SU-DHL-6 (cell line): ENCODE data around the gene MT1H.

Experiments
- H2AFZ ChIP-seq: fragments of 200-600 bp; sonication (generic); 2 replicates; pipeline ENCODE4 v1.6.1; 2014; ENCODE audit warnings: low read depth, mild to moderate bottlenecking, moderate library complexity, mixed read lengths, antibody characterized with exemption, low read length; ENCODE audit not compliant: severe bottlenecking
- H3F3A ChIP-seq: fragments of 200-600 bp; shearing (Covaris generic); 2 replicates; pipeline ENCODE4 v1.6.0; 2016; ENCODE audit warnings: antibody characterized with exemption, mild to moderate bottlenecking; ENCODE audit not compliant: insufficient read depth
- H3K27ac ChIP-seq: fragments of 200-600 bp; sonication (generic); 2 replicates; pipeline ENCODE4 v1.5.1; 2016; ENCODE audit warnings: low read depth, mild to moderate bottlenecking, low read length, moderate library complexity, mixed read lengths
- H3K27me3 ChIP-seq: fragments of 200-600 bp; sonication (generic), shearing (Covaris generic); 2 replicates; pipeline ENCODE4 v1.6.0; 2014; ENCODE audit warnings: mild to moderate bottlenecking, low read length
- H3K36me3 ChIP-seq: fragments of 200-600 bp; sonication (generic); 2 replicates; pipeline ENCODE4 v1.6.1; 2014; ENCODE audit warnings: mild to moderate bottlenecking, low read length, mixed read lengths
- H3K4me2 ChIP-seq: fragments of 300-600, 200-600 bp; shearing (Covaris generic), sonication (generic); 2 replicates; pipeline ENCODE4 v1.6.0; 2014; ENCODE audit warnings: low read length, low read depth, mild to moderate bottlenecking; ENCODE audit not compliant: poor library complexity, severe bottlenecking
- H3K4me3 ChIP-seq: fragments of 200-600 bp; sonication (generic); 2 replicates; pipeline ENCODE4 v1.5.1; 2014; ENCODE audit warnings: antibody characterized with exemption, low read length, mild to moderate bottlenecking, mixed read lengths; ENCODE audit not compliant: insufficient read depth, poor library complexity, severe bottlenecking
- H3K79me2 ChIP-seq: fragments of 200-600 bp; sonication (generic); 2 replicates; pipeline ENCODE4 v1.6.1; 2014; ENCODE audit warnings: mild to moderate bottlenecking, low read length, moderate library complexity; ENCODE audit not compliant: insufficient read depth
- H3K9ac ChIP-seq: fragments of 200-600 bp; sonication (generic); 2 replicates; pipeline ENCODE4 v1.7.0; 2014; ENCODE audit warnings: mild to moderate bottlenecking, low read length
- H3K9me2 ChIP-seq: fragments of 200-600 bp; sonication (generic); replicated peaks from 2 replicates; pipeline ENCODE4 v1.6.1; 2014; ENCODE audit warnings: low read length; ENCODE audit not compliant: insufficient read depth
- H3K9me3 ChIP-seq: fragments of 200-600 bp; sonication (generic); 2 replicates; pipeline ENCODE4 v1.6.1; 2014; ENCODE audit warnings: low read length, mixed read lengths; ENCODE audit not compliant: insufficient read depth
- H4K20me1 ChIP-seq: fragments of 200-600 bp; sonication (generic); 2 replicates; pipeline ENCODE4 v1.6.1; 2014; ENCODE audit warnings: low read depth, mild to moderate bottlenecking, antibody characterized with exemption, low read length, moderate library complexity, mixed read lengths
- CTCF ChIP-seq: fragments of 200-600 bp; sonication (generic); IDR thresholded peaks from one replicate; pipeline ENCODE4 v1.5.1; 2017; ENCODE audit warnings: antibody characterized with exemption, mild to moderate bottlenecking, low read length, moderate library complexity; ENCODE audit not compliant: insufficient read depth, poor library complexity, severe bottlenecking
- EZH2phosphoT487 ChIP-seq: fragments of 200-600 bp; sonication (generic), shearing (Covaris generic); conservative IDR thresholded peaks from 2 replicates; pipeline ENCODE4 v1.6.1; 2018; ENCODE audit warnings: mild to moderate bottlenecking, antibody characterized with exemption, low read length, moderate library complexity, mixed read lengths

MT1H gene

GRCh38 chr16:56645311-56645710 is 24.3 kb upstream of the MT1H start:
- Histone ChIP-seq H3K27me3 (no peaks in the 10 kb centered on the region), H2AFZ (no peak overlapping the region), H3K9ac (no peak overlapping the region)

GRCh38 chr16:56645838-56646237 is 23.8 kb upstream of the MT1H start:
- Histone ChIP-seq H3K79me2 (no peaks in the 10 kb centered on the region), H3K36me3 (no peaks in the 10 kb centered on the region)
- TF ChIP-seq EZH2phosphoT487, result no peak

More at GRCh38 chr16:56645311-56645710, 24.3 kb upstream of the MT1H start:
- no peaks in the 10 kb centered on the region for H3K9me2 ChIP-seq
- no peaks in the 10 kb centered on the region for H4K20me1 ChIP-seq
- no peak overlapping the region for H3K4me2 ChIP-seq
- H3K36me3 ChIP-seq, result no peaks in the 10 kb centered on the region
- H3F3A ChIP-seq, result no peaks in the 10 kb centered on the region
- TF ChIP-seq CTCF (no peak), EZH2phosphoT487 (no peak)
- H3K79me2 ChIP-seq, result no peaks in the 10 kb centered on the region
- H3K27ac ChIP-seq, result no peak overlapping the region
- H3K4me3 ChIP-seq, result no peak overlapping the region
- H3K9me3 ChIP-seq, result no peaks in the 10 kb centered on the region

DNA sequence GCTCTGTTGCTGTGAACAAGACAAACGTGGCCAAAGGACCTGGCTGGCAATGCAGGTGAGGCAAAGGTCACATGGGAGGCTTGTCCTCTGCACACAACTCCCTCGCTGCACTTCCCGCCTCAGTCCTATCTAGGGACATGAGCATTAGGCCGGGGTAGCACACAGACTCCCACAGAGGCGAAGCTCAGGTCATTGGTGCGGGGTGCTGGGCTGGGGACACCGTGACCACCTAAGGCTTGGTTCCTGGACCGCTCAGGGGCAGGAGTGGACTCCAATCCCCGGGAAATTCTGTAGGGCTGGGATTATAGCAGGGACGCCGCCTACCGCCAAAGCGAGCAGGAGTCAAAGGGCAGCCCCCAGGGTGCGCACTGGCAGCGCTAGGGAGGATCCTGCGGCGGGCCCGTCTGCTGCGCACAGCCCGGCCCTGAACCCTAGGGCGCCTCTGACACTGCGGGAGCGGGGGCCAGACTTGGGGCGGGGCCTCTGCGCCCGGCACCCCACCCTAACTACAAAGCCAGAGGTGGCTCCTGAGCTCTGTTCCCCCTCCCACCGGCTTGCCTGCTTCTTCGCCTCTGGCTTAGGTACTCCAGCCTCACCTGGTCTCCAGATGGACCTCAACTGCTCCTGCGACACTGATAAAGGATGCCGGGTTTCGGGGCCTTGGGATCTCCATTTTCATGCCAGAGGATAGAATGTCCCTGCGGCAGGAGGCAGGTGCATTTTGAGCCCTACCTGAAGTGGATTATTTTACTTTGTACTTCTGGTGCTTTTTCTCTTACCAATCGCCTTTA is 21.8 kb upstream of the MT1H start:
- H4K20me1 ChIP-seq, result no peaks in the 10 kb centered on the region
- no peak overlapping the region for H2AFZ ChIP-seq
- H3K36me3 ChIP-seq, result no peaks in the 10 kb centered on the region
- no peaks in the 10 kb centered on the region for H3K27me3 ChIP-seq
- H3K79me2 ChIP-seq, result no peaks in the 10 kb centered on the region
- no peak for TF ChIP-seq EZH2phosphoT487
- no peak for TF ChIP-seq CTCF
- H3K9me2 ChIP-seq, result no peaks in the 10 kb centered on the region
- no peak overlapping the region for H3K4me3 ChIP-seq
- no peaks in the 10 kb centered on the region for H3K9me3 ChIP-seq
- no peak overlapping the region for H3K9ac ChIP-seq
- H3K27ac ChIP-seq, result no peak overlapping the region
- no peak overlapping the region for H3K4me2 ChIP-seq
- H3F3A ChIP-seq, result no peaks in the 10 kb centered on the region

More at GRCh38 chr16:56645838-56646237, 23.8 kb upstream of the MT1H start:
- no peak overlapping the region for H2AFZ ChIP-seq
- H3K9me3 ChIP-seq, result no peaks in the 10 kb centered on the region
- no peaks in the 10 kb centered on the region for H3K9me2 ChIP-seq
- H3F3A ChIP-seq, result no peaks in the 10 kb centered on the region
- H3K27ac ChIP-seq, result no peak overlapping the region
- no peaks in the 10 kb centered on the region for H4K20me1 ChIP-seq
- H3K27me3 ChIP-seq, result no peaks in the 10 kb centered on the region
- H3K9ac ChIP-seq, result no peak overlapping the region
- H3K4me3 ChIP-seq, result no peak overlapping the region
- no peak overlapping the region for H3K4me2 ChIP-seq

DNA sequence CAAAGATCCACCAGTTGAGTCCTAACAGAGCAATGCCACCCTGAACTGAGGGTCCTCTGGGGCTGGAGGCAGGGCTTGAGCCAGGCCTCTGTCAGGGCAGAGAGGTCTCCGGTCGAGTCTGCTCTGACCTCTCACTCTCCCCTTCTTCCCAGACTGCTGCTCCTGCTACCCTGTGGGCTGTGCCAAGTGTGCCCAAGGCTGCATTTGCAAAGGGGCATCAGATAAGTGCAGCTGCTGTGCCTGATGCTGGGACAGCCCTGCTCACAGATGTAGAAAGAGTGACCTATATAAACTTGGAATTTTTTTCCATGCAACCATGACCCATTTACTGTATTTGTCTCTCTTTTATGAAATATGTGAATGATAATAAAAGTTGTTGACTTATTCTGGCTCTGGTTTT is 20.3 kb upstream of the MT1H start:
- H3K27ac ChIP-seq, result no peak overlapping the region
- H3K27me3 ChIP-seq, result no peaks in the 10 kb centered on the region

More for the DNA sequence above, 20.3 kb upstream of the MT1H start:
- Histone ChIP-seq H2AFZ (no peak overlapping the region), H3K79me2 (no peaks in the 10 kb centered on the region), H3F3A (no peaks in the 10 kb centered on the region), H4K20me1 (no peaks in the 10 kb centered on the region), H3K9ac (no peak overlapping the region), H3K9me3 (no peaks in the 10 kb centered on the region), H3K9me2 (no peaks in the 10 kb centered on the region), H3K4me2 (no peak overlapping the region), H3K4me3 (no peak overlapping the region), H3K36me3 (no peaks in the 10 kb centered on the region)
- TF ChIP-seq EZH2phosphoT487, result no peak
- TF ChIP-seq CTCF, result no peak
